Gastroesophageal sphincter (tissue), 4 donors: ENCODE results near the gene ZNF91. TPM values are rescaled to one million over a fixed set of nuclear protein-coding genes. Genes with fewer than 3 reads are reported as not detected.

ENCODE experiments used
- ATAC-seq: fragments of 150-250 bp; one replicate; pipeline ENCODE4 v1.9.1; 2016; ENCODE audit warnings: mild to moderate bottlenecking, moderate library complexity
- H3K27ac ChIP-seq, 4 donors: fragments of 200-600 bp; sonication (generic) in 3 of 4; 1 replicate in 3 of 4; 2 replicates in 1 of 4; pipeline ENCODE4 v1.5.1; 2016 to 2019
- H3K27me3 ChIP-seq: fragments of 200-600 bp; sonication (generic); one replicate; pipeline ENCODE4 v1.5.1; 2019
- H3K36me3 ChIP-seq, 2 donors: fragments of 200-600 bp; sonication (generic); one replicate each; pipeline ENCODE4 v1.5.1; 2019; ENCODE audit warnings: control low read depth in 1 of 2
- H3K4me1 ChIP-seq, 3 donors: fragments of 200-600 bp; sonication (generic); 1 replicate in 2 of 3; 2 replicates in 1 of 3; pipeline ENCODE4 v1.5.1; 2016 to 2019; ENCODE audit warnings: control low read depth in 2 of 3
- H3K4me3 ChIP-seq, 2 donors: fragments of 200-600 bp; sonication (generic); one replicate each; pipeline ENCODE4 v1.5.1; 2019; ENCODE audit warnings: mild to moderate bottlenecking in 1 of 2, moderate library complexity in 1 of 2
- H3K9me3 ChIP-seq, 3 donors: fragments of 200-600 bp; sonication (generic); one replicate each; pipeline ENCODE4 v1.5.1; 2017 to 2019; ENCODE audit warnings: control low read depth in 2 of 3
- CTCF ChIP-seq, 4 experiments: fragments of 200-600 bp in 2 of 4; fragments of 450-650 bp in 2 of 4; sonication (generic) in 1 of 4; IDR thresholded peaks; one replicate each; pipeline ENCODE4 v1.5.1; 2017 to 2019; ENCODE audit warnings: antibody characterized with exemption in 4 of 4, mild to moderate bottlenecking in 2 of 4, moderate library complexity in 2 of 4
- EP300 ChIP-seq: sonication (generic); formaldehyde crosslinking; IDR thresholded peaks from one replicate; pipeline ENCODE4 v1.6.1; 2017; ENCODE audit warnings: antibody characterized with exemption, mild to moderate bottlenecking
- POLR2A ChIP-seq, 2 donors: fragments of 450-650 bp; IDR thresholded peaks; one replicate each; pipeline ENCODE4 v1.6.1; 2017; ENCODE audit warnings: antibody characterized with exemption in 2 of 2, mild to moderate bottlenecking in 2 of 2, moderate library complexity in 1 of 2
- POLR2AphosphoS5 ChIP-seq: sonication (generic); formaldehyde crosslinking; IDR thresholded peaks from one replicate; pipeline ENCODE4 v1.6.1; 2017; ENCODE audit warnings: antibody characterized with exemption
- WGBS, 2 donors: methylation state at CpG; one replicate each; pipeline ENCODE4 v1.1.5; 2018; ENCODE audit warnings: low coverage in 1 of 2; 5-methylcytosine and 5-hydroxymethylcytosine counted together
- total RNA-seq, 4 donors: library from RNA; depleted of rRNA; stranded (reverse); fragments of >200 nt; gene quantifications; one replicate each; pipeline ENCODE4 v1.1.0, GENCODE V29; 2016

Gene ZNF91
- total RNA-seq, 4 donors from 2014 or later, result 19.6 to 72.2 (median 36.7) TPM

- peaks cover 0 to 50% of the 10 kb centered on the region in 2 donors for H3K36me3 ChIP-seq
- H3K4me3 ChIP-seq, result no peak overlapping the region
- H3K27ac ChIP-seq, result no peak overlapping the region
- H3K9me3 ChIP-seq, result peaks cover 0 to 100% (median 2%) of the 10 kb centered on the region in 3 donors
- no peak for ATAC-seq
- H3K4me1 ChIP-seq, result no peaks in the 10 kb centered on the region
- H3K27me3 ChIP-seq, result no peaks in the 10 kb centered on the region
- WGBS, 2 donors, result 83 to 100% methylated on average over 1 to 3 of the region's 4 CpGs
- TF ChIP-seq POLR2A (IDR thresholded peaks at IDR 0.05), result no peak
- TF ChIP-seq EP300, result no peak
- TF ChIP-seq CTCF (IDR thresholded peaks at IDR 0.05), result no peak
- no peak for TF ChIP-seq POLR2AphosphoS5
Measured at GRCh38 chr19:23351806-23352205, 43.5 kb downstream of the ZNF91 start.

- Histone ChIP-seq H3K36me3 (peaks cover 0 to 45% of the 10 kb centered on the region in 2 donors), H3K27me3 (no peaks in the 10 kb centered on the region), H3K4me1 (no peaks in the 10 kb centered on the region), H3K4me3 (no peak overlapping the region), H3K27ac (no peak overlapping the region), H3K9me3 (peaks cover 0 to 78% (median 2%) of the 10 kb centered on the region in 3 donors)
- ATAC-seq, result no peak
- TF ChIP-seq EP300 (no peak), POLR2A (IDR thresholded peaks at IDR 0.05) (no peak)
- WGBS, 2 donors, result 99 to 100% methylated on average over 6 to 7 of the region's 7 CpGs
Measured at GRCh38 chr19:23346696-23347095, 48.6 kb downstream of the ZNF91 start.

- Histone ChIP-seq H3K4me1 (no peaks in the 10 kb centered on the region), H3K27me3 (no peaks in the 10 kb centered on the region), H3K9me3 (peaks cover 0 to 73% (median 0%) of the 10 kb centered on the region in 3 donors), H3K4me3 (no peak overlapping the region), H3K36me3 (peaks cover 0 to 38% of the 10 kb centered on the region in 2 donors), H3K27ac (no peak overlapping the region)
- ATAC-seq, result no peak
- WGBS, 2 donors, result 76 to 78% methylated on average over 3 to 4 of the region's 4 CpGs
- TF ChIP-seq POLR2A (IDR thresholded peaks at IDR 0.05) (no peak), POLR2AphosphoS5 (no peak), CTCF (IDR thresholded peaks at IDR 0.05) (no peak)
Measured at GRCh38 chr19:23345838-23346237, 49.4 kb downstream of the ZNF91 start.

GRCh38 chr19:23343434-23344010, 51.7 kb downstream of the ZNF91 start:
- ATAC-seq, result no peak
- Histone ChIP-seq H3K9me3 (peaks cover 0 to 63% (median 0%) of the 10 kb centered on the region in 3 donors), H3K27ac (no peak overlapping the region), H3K27me3 (no peaks in the 10 kb centered on the region), H3K36me3 (peaks cover 0 to 24% of the 10 kb centered on the region in 2 donors), H3K4me3 (no peak overlapping the region), H3K4me1 (no peaks in the 10 kb centered on the region)
- 90 to 95% methylated on average over 5 of the region's 5 CpGs for WGBS, 2 donors
- no peak for TF ChIP-seq POLR2A (IDR thresholded peaks at IDR 0.05)
- TF ChIP-seq CTCF (IDR thresholded peaks at IDR 0.05), result no peak
- no peak for TF ChIP-seq POLR2AphosphoS5
- TF ChIP-seq EP300, result no peak

- Histone ChIP-seq H3K27me3 (no peaks in the 10 kb centered on the region), H3K4me1 (no peaks in the 10 kb centered on the region), H3K9me3 (peaks cover 0 to 9% (median 0%) of the 10 kb centered on the region in 3 donors), H3K4me3 (no peak overlapping the region), H3K27ac (no peak overlapping the region), H3K36me3 (peaks cover 0 to 29% of the 10 kb centered on the region in 2 donors)
- no peak for ATAC-seq
- TF ChIP-seq CTCF (IDR thresholded peaks at IDR 0.05) (no peak), POLR2AphosphoS5 (no peak), POLR2A (IDR thresholded peaks at IDR 0.05) (no peak), EP300 (no peak)
Measured at GRCh38 chr19:23328211-23328610, 67.1 kb downstream of the ZNF91 start.
